Measurements from ENCODE around the gene GJD3.

GRCh38 chr17:40377832-40378231 is 13.3 kb upstream of the GJD3 start:
- TF ChIP-seq CTCF (IDR thresholded peaks at IDR 0.05), result no peak
- no peak for TF ChIP-seq POLR2A (IDR thresholded peaks at IDR 0.05)
